ENCODE results near the gene MMADHC.
A peak's percentile ranks its signal among the peaks of the same experiment; 100 is the strongest.

The MMADHC gene

DNA sequence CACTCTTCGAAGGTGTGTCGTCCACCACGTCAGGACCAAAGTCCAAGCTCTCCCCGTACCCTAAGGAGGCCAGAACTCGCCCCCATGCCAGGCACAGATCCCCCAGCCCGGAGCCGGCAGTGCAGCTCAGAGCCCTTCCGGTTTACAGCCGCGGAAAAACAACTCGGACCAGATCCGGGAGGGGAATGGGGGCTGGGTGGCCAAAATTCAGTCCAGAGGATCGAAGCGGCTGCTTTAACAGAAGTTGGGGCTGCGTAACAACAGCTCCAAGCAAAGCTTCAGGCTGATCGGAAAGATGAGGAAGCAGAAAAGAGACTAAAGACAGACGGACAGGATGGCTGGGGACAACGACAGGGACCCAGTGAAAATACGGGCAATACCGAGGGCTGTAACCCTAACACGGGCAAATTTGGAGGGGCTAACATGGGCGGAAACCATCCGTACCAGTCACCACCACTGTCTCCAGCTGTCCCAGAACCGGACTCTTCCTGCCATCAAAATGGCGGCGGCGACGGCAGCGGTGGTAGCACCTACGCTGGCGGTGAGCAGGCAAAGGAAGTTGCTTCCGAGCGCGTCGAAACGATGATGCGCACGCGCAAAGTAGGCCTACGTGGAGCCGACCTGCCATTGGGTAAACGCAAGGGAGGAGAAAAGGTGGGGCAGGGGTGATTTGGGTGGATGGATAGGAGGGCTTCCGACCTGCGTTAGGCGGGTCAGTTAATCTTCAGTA is at the start of gene MMADHC:
MMADHC (minus strand) TSS at position 556 of the 730 bp plus-strand sequence. CDS start 678 bp downstream, outside the sequence.
- Histone ChIP-seq H3K9me2 (replicated peaks; ENCODE audit: insufficient read depth, low read length) (no peaks in the 10 kb centered on the region), H3F3A (ENCODE audit: insufficient read depth) (peaks cover 3% of the 10 kb centered on the region; the same call in 1 of the 2 replicates), H3K9me3 (ENCODE audit: insufficient read depth, low read length) (no peaks in the 10 kb centered on the region), H3K36me3 (ENCODE audit: low read length) (peaks cover 43% of the 10 kb centered on the region), H3K79me2 (ENCODE audit: insufficient read depth, low read length) (peaks cover 51% of the 10 kb centered on the region), H4K20me1 (ENCODE audit: low read depth, low read length) (peaks cover 13% of the 10 kb centered on the region; the same call in 1 of the 2 replicates), H3K27me3 (ENCODE audit: low read length) (no peaks in the 10 kb centered on the region), H2AFZ (ENCODE audit: low read depth, low read length, severe bottlenecking) (peak within 1 kb of the TSS; percentile 97), H3K4me2 (ENCODE audit: low read depth, low read length, poor library complexity, severe bottlenecking) (peak within 1 kb of the TSS; percentile 99), H3K27ac (ENCODE audit: low read depth, low read length) (peak within 1 kb of the TSS; percentile 80), H3K9ac (ENCODE audit: low read length) (peak within 1 kb of the TSS; percentile 94), H3K4me3 (ENCODE audit: insufficient read depth, low read length, poor library complexity, severe bottlenecking) (peak within 1 kb of the TSS; percentile 96)
- no peak for TF ChIP-seq EZH2phosphoT487 (conservative IDR thresholded peaks at IDR 0.05; ENCODE audit: low read length)
- TF ChIP-seq, protein P1, sequence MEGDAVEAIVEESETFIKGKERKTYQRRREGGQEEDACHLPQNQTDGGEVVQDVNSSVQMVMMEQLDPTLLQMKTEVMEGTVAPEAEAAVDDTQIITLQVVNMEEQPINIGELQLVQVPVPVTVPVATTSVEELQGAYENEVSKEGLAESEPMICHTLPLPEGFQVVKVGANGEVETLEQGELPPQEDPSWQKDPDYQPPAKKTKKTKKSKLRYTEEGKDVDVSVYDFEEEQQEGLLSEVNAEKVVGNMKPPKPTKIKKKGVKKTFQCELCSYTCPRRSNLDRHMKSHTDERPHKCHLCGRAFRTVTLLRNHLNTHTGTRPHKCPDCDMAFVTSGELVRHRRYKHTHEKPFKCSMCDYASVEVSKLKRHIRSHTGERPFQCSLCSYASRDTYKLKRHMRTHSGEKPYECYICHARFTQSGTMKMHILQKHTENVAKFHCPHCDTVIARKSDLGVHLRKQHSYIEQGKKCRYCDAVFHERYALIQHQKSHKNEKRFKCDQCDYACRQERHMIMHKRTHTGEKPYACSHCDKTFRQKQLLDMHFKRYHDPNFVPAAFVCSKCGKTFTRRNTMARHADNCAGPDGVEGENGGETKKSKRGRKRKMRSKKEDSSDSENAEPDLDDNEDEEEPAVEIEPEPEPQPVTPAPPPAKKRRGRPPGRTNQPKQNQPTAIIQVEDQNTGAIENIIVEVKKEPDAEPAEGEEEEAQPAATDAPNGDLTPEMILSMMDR (IDR thresholded peaks at IDR 0.05; ENCODE audit: insufficient read depth, low read length, poor library complexity, severe bottlenecking) = no peak

GRCh38 chr2:149634103-149634502 is 46.5 kb upstream of the MMADHC start:
- no peaks in the 10 kb centered on the region for H3K9me2 ChIP-seq (replicated peaks; ENCODE audit: insufficient read depth, low read length)
- H3K4me2 ChIP-seq (ENCODE audit: low read depth, low read length, poor library complexity, severe bottlenecking) = no peak overlapping the region
- TF ChIP-seq EZH2phosphoT487 (conservative IDR thresholded peaks at IDR 0.05; ENCODE audit: low read length) = no peak
- TF ChIP-seq, protein P1 (IDR thresholded peaks at IDR 0.05; ENCODE audit: insufficient read depth, low read length, poor library complexity, severe bottlenecking) = no peak
- H2AFZ ChIP-seq (ENCODE audit: low read depth, low read length, severe bottlenecking) = no peak overlapping the region
- no peak overlapping the region for H3K4me3 ChIP-seq (ENCODE audit: insufficient read depth, low read length, poor library complexity, severe bottlenecking)
- H3K27ac ChIP-seq (ENCODE audit: low read depth, low read length) = no peak overlapping the region
- no peaks in the 10 kb centered on the region for H3K36me3 ChIP-seq (ENCODE audit: low read length)
- no peaks in the 10 kb centered on the region for H3K79me2 ChIP-seq (ENCODE audit: insufficient read depth, low read length)
- H3F3A ChIP-seq (ENCODE audit: insufficient read depth) = no peaks in the 10 kb centered on the region
- no peak overlapping the region for H3K9ac ChIP-seq (ENCODE audit: low read length)
- H3K27me3 ChIP-seq (ENCODE audit: low read length) = no peaks in the 10 kb centered on the region
- H4K20me1 ChIP-seq (ENCODE audit: low read depth, low read length) = no peaks in the 10 kb centered on the region
- no peaks in the 10 kb centered on the region for H3K9me3 ChIP-seq (ENCODE audit: insufficient read depth, low read length)

DNA sequence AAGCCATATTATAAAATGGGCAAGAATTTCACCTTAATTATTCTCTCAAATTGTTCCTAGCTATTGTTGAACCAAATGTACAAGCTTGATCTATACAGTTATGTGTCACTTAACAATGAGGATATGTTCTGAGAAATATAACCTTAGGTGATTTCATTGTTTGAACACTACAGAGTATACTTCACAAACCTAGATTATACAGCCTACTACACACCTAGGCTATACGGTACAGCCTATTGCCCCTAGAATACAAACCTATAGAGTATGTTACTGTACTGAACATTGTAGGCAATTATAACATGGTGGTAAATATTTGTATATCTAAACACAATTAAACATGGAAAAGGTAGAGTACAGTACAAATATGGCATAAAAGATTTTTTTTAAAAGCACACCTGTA is 42.9 kb upstream of the MMADHC start:
- Histone ChIP-seq H3K79me2 (ENCODE audit: insufficient read depth, low read length) (no peaks in the 10 kb centered on the region), H3K4me3 (ENCODE audit: insufficient read depth, low read length, poor library complexity, severe bottlenecking) (no peak overlapping the region), H3K27ac (ENCODE audit: low read depth, low read length) (no peak overlapping the region), H3K36me3 (ENCODE audit: low read length) (no peaks in the 10 kb centered on the region), H3K4me2 (ENCODE audit: low read depth, low read length, poor library complexity, severe bottlenecking) (no peak overlapping the region), H3K9me2 (replicated peaks; ENCODE audit: insufficient read depth, low read length) (no peaks in the 10 kb centered on the region), H3K9ac (ENCODE audit: low read length) (no peak overlapping the region), H2AFZ (ENCODE audit: low read depth, low read length, severe bottlenecking) (no peak overlapping the region), H3K27me3 (ENCODE audit: low read length) (no peaks in the 10 kb centered on the region), H3F3A (ENCODE audit: insufficient read depth) (no peaks in the 10 kb centered on the region), H4K20me1 (ENCODE audit: low read depth, low read length) (no peaks in the 10 kb centered on the region), H3K9me3 (ENCODE audit: insufficient read depth, low read length) (no peaks in the 10 kb centered on the region)
- no peak for TF ChIP-seq EZH2phosphoT487 (conservative IDR thresholded peaks at IDR 0.05; ENCODE audit: low read length)
- TF ChIP-seq, protein P1 (IDR thresholded peaks at IDR 0.05; ENCODE audit: insufficient read depth, low read length, poor library complexity, severe bottlenecking) = no peak
